Measurements from ENCODE around the gene CMTM6.

The CMTM6 gene

DNA sequence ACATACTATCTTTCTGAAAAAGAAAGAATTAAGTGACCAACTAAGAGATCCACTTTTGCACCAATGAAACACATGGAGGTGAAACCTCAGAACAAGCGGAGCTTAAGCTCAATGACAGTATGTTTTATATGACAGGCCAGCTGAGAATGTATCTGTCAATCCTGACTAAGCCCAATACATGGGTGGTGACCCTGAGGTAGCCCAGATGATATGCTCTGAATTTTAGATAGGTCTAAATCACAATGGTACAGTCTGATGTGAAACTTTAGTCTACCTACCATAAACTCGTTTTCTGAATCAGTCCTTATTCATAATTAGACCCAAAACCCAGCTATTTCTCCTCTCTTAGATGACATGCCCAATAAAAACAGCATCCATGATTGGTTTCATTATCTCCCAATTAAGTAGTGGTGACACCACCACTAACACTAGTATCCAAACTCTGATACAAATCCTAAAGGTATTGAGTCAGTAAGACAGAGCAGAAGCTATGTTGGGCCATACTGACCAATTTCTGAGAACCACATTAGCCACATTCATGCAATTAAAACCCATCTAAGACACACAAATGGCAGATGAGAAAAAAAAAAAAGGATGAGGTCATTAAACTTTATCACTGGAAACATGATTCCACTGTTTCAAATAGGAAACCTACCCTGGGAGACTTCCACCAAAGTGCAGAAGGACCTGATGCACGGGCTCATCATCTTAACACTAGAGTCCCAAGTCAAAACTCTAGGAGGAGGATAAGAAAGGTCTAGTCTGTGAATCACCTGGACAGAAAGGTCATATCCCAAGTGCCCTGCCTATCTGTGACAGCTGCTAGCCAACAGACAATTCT, 20.6 kb downstream of the CMTM6 start:
- no peak for ATAC-seq
- TF ChIP-seq SNAI2 (CRISPR knock-in tag; IDR thresholded peaks at IDR 0.05) = no peak
- no peak for TF ChIP-seq CSDC2 (CRISPR knock-in tag; IDR thresholded peaks at IDR 0.05)
- no peak for TF ChIP-seq ARNTL (CRISPR knock-in tag; IDR thresholded peaks at IDR 0.05; ENCODE audit: borderline replicate concordance, low read depth)
- no peak for TF ChIP-seq PPARA (CRISPR knock-in tag; IDR thresholded peaks at IDR 0.05; ENCODE audit: borderline replicate concordance)
- no peak for TF ChIP-seq TOX (CRISPR knock-in tag; IDR thresholded peaks at IDR 0.05; ENCODE audit: borderline replicate concordance)
- no peak for TF ChIP-seq ZNF70 (CRISPR knock-in tag; IDR thresholded peaks at IDR 0.05)
- TF ChIP-seq, protein P1, sequence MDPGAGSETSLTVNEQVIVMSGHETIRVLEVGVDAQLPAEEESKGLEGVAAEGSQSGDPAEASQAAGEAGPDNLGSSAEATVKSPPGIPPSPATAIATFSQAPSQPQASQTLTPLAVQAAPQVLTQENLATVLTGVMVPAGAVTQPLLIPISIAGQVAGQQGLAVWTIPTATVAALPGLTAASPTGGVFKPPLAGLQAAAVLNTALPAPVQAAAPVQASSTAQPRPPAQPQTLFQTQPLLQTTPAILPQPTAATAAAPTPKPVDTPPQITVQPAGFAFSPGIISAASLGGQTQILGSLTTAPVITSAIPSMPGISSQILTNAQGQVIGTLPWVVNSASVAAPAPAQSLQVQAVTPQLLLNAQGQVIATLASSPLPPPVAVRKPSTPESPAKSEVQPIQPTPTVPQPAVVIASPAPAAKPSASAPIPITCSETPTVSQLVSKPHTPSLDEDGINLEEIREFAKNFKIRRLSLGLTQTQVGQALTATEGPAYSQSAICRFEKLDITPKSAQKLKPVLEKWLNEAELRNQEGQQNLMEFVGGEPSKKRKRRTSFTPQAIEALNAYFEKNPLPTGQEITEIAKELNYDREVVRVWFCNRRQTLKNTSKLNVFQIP (CRISPR knock-in tag; IDR thresholded peaks at IDR 0.05; ENCODE audit: borderline replicate concordance, low read depth) = no peak
- TF ChIP-seq, protein P2, sequence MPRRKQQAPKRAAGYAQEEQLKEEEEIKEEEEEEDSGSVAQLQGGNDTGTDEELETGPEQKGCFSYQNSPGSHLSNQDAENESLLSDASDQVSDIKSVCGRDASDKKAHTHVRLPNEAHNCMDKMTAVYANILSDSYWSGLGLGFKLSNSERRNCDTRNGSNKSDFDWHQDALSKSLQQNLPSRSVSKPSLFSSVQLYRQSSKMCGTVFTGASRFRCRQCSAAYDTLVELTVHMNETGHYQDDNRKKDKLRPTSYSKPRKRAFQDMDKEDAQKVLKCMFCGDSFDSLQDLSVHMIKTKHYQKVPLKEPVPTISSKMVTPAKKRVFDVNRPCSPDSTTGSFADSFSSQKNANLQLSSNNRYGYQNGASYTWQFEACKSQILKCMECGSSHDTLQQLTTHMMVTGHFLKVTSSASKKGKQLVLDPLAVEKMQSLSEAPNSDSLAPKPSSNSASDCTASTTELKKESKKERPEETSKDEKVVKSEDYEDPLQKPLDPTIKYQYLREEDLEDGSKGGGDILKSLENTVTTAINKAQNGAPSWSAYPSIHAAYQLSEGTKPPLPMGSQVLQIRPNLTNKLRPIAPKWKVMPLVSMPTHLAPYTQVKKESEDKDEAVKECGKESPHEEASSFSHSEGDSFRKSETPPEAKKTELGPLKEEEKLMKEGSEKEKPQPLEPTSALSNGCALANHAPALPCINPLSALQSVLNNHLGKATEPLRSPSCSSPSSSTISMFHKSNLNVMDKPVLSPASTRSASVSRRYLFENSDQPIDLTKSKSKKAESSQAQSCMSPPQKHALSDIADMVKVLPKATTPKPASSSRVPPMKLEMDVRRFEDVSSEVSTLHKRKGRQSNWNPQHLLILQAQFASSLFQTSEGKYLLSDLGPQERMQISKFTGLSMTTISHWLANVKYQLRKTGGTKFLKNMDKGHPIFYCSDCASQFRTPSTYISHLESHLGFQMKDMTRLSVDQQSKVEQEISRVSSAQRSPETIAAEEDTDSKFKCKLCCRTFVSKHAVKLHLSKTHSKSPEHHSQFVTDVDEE (CRISPR knock-in tag; IDR thresholded peaks at IDR 0.05) = no peak
- TF ChIP-seq OSR1 (CRISPR knock-in tag; IDR thresholded peaks at IDR 0.05) = no peak
- TF ChIP-seq TCF4 (CRISPR knock-in tag; IDR thresholded peaks at IDR 0.05; ENCODE audit: borderline replicate concordance) = no peak
- no peak for TF ChIP-seq ZFP30 (CRISPR knock-in tag; IDR thresholded peaks at IDR 0.05)
- TF ChIP-seq RARB (CRISPR knock-in tag; IDR thresholded peaks at IDR 0.05) = no peak
- TF ChIP-seq ZNF8 (CRISPR knock-in tag; IDR thresholded peaks at IDR 0.05) = no peak

DNA sequence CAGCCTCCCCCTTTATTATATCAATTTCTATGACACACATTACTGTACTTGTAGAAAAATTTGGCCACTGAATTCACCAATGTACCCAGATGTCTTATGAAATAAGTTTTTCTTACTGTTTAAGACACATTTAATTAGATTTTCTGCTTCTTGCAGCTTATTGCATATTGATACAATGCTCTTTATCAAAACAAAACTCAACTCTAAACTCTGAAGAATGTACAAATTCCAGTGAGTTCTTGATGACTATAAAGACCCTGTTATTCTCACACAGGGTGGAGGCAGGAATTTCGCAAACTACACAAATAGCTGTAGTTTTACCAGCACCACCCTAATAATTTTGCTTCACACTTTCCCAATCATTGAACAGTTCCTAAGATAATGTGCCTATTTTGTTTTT, 22.0 kb downstream of the CMTM6 start:
- ATAC-seq = no peak
- TF ChIP-seq, protein P3, sequence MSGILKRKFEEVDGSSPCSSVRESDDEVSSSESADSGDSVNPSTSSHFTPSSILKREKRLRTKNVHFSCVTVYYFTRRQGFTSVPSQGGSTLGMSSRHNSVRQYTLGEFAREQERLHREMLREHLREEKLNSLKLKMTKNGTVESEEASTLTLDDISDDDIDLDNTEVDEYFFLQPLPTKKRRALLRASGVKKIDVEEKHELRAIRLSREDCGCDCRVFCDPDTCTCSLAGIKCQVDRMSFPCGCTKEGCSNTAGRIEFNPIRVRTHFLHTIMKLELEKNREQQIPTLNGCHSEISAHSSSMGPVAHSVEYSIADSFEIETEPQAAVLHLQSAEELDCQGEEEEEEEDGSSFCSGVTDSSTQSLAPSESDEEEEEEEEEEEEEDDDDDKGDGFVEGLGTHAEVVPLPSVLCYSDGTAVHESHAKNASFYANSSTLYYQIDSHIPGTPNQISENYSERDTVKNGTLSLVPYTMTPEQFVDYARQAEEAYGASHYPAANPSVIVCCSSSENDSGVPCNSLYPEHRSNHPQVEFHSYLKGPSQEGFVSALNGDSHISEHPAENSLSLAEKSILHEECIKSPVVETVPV (CRISPR knock-in tag; IDR thresholded peaks at IDR 0.05) = no peak
- TF ChIP-seq RARB (CRISPR knock-in tag; IDR thresholded peaks at IDR 0.05) = no peak
- TF ChIP-seq CSDC2 (CRISPR knock-in tag; IDR thresholded peaks at IDR 0.05) = no peak
- no peak for TF ChIP-seq ZC3H10 (CRISPR knock-in tag; IDR thresholded peaks at IDR 0.05)
- TF ChIP-seq ZNF70 (CRISPR knock-in tag; IDR thresholded peaks at IDR 0.05) = no peak
- TF ChIP-seq ESRRG (CRISPR knock-in tag; IDR thresholded peaks at IDR 0.05) = no peak
- TF ChIP-seq, protein P4, sequence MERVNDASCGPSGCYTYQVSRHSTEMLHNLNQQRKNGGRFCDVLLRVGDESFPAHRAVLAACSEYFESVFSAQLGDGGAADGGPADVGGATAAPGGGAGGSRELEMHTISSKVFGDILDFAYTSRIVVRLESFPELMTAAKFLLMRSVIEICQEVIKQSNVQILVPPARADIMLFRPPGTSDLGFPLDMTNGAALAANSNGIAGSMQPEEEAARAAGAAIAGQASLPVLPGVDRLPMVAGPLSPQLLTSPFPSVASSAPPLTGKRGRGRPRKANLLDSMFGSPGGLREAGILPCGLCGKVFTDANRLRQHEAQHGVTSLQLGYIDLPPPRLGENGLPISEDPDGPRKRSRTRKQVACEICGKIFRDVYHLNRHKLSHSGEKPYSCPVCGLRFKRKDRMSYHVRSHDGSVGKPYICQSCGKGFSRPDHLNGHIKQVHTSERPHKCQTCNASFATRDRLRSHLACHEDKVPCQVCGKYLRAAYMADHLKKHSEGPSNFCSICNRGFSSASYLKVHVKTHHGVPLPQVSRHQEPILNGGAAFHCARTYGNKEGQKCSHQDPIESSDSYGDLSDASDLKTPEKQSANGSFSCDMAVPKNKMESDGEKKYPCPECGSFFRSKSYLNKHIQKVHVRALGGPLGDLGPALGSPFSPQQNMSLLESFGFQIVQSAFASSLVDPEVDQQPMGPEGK (CRISPR knock-in tag; IDR thresholded peaks at IDR 0.05; ENCODE audit: borderline replicate concordance) = no peak
- no peak for TF ChIP-seq ZNF565 (CRISPR knock-in tag; conservative IDR thresholded peaks at IDR 0.05; ENCODE audit: low read depth)
- TF ChIP-seq OSR1 (CRISPR knock-in tag; IDR thresholded peaks at IDR 0.05) = no peak
- no peak for TF ChIP-seq ARNTL (CRISPR knock-in tag; IDR thresholded peaks at IDR 0.05; ENCODE audit: borderline replicate concordance, low read depth)
- TF ChIP-seq ZFP30 (CRISPR knock-in tag; IDR thresholded peaks at IDR 0.05) = no peak
- TF ChIP-seq TOX (CRISPR knock-in tag; IDR thresholded peaks at IDR 0.05; ENCODE audit: borderline replicate concordance) = no peak

DNA sequence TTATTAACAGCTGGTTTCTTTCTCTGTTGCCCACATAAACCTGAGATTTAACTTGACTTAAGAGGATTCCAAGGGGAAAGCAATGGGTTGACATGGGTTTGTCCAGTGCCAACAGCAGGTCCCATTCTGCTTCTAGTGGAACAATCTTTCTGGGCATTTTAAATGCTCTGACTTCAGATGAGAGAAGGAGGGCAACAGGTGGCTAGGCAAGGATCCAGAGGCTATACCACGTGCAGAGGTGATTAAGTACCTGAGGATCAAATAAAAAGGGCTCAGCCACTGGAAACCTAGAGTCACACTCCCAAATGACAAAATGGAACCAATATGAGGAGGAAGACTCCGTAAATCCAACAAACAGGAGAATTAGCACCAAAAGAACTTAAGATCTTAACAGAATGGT, 28.5 kb downstream of the CMTM6 start:
- no peak for ATAC-seq
- TF ChIP-seq ZNF70 (CRISPR knock-in tag; IDR thresholded peaks at IDR 0.05) (no peak), ZNF8 (CRISPR knock-in tag; IDR thresholded peaks at IDR 0.05) (no peak), ZNF565 (CRISPR knock-in tag; conservative IDR thresholded peaks at IDR 0.05; ENCODE audit: low read depth) (no peak), PPARA (CRISPR knock-in tag; IDR thresholded peaks at IDR 0.05; ENCODE audit: borderline replicate concordance) (no peak), ISL1 (CRISPR knock-in tag; IDR thresholded peaks at IDR 0.05) (no peak), ESRRG (CRISPR knock-in tag; IDR thresholded peaks at IDR 0.05) (no peak), ZFP30 (CRISPR knock-in tag; IDR thresholded peaks at IDR 0.05) (no peak), BACH2 (CRISPR knock-in tag; IDR thresholded peaks at IDR 0.05; ENCODE audit: borderline replicate concordance) (no peak), CSDC2 (CRISPR knock-in tag; IDR thresholded peaks at IDR 0.05) (no peak), RARB (CRISPR knock-in tag; IDR thresholded peaks at IDR 0.05) (no peak), ARNTL (CRISPR knock-in tag; IDR thresholded peaks at IDR 0.05; ENCODE audit: borderline replicate concordance, low read depth) (no peak)
- TF ChIP-seq, protein P5, sequence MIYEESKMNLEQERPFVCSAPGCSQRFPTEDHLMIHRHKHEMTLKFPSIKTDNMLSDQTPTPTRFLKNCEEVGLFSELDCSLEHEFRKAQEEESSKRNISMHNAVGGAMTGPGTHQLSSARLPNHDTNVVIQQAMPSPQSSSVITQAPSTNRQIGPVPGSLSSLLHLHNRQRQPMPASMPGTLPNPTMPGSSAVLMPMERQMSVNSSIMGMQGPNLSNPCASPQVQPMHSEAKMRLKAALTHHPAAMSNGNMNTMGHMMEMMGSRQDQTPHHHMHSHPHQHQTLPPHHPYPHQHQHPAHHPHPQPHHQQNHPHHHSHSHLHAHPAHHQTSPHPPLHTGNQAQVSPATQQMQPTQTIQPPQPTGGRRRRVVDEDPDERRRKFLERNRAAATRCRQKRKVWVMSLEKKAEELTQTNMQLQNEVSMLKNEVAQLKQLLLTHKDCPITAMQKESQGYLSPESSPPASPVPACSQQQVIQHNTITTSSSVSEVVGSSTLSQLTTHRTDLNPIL (CRISPR knock-in tag; IDR thresholded peaks at IDR 0.05; ENCODE audit: low read depth) = no peak
- TF ChIP-seq, protein P4 (CRISPR knock-in tag; IDR thresholded peaks at IDR 0.05; ENCODE audit: borderline replicate concordance) = no peak
- TF ChIP-seq, protein P1 (CRISPR knock-in tag; IDR thresholded peaks at IDR 0.05; ENCODE audit: borderline replicate concordance, low read depth) = no peak
